GM18951 (cell line): ENCODE results near the gene RPTOR.

Experiments used
- POLR2A ChIP-seq: IDR thresholded peaks from 4 replicates; pipeline ENCODE4 v1.6.1; 2011; ENCODE audit warnings: mild to moderate bottlenecking; ENCODE audit not compliant: insufficient read length, insufficient read depth; ENCODE audit errors: extremely low read depth
- in situ Hi-C: fragments of 300-500 bp; cut with MboI; formaldehyde crosslinking; loops from one replicate; pipeline ENCODE4 v1.12.0; 2022; ENCODE audit warnings: low sequenced_read_pairs, mixed read lengths, inconsistent platforms; ENCODE audit not compliant: unreplicated experiment

The RPTOR gene

GRCh38 chr17:80546267-80546666, 1.6 kb downstream of the RPTOR start:
- in situ Hi-C loops: no loop called here
- TF ChIP-seq POLR2A: no peak

- no peak for TF ChIP-seq POLR2A
- in situ Hi-C loops: no loop called here
Measured at GRCh38 chr17:80552523-80552922, 7.9 kb downstream of the RPTOR start.

DNA sequence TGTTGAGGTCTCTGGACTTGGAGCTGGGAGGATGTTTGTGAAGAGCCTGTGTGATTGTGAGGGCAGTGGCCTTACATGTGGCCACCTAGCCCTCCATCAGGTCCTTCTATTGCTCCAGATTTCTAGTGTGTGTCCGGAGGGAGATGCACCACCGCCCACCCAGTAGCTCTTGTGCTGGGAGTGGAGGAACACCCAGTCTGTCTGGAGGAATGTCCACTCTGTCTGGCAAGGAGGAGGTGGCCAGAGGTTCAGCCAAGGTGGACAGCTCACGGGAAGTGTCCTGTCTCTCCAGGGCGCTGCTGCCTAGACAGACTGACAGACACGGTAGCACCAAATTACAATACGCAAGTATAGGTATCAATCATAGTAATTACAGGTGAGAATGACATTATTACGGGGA, 10.6 kb downstream of the RPTOR start:
- TF ChIP-seq POLR2A: no peak
- in situ Hi-C loops: no loop called here

DNA sequence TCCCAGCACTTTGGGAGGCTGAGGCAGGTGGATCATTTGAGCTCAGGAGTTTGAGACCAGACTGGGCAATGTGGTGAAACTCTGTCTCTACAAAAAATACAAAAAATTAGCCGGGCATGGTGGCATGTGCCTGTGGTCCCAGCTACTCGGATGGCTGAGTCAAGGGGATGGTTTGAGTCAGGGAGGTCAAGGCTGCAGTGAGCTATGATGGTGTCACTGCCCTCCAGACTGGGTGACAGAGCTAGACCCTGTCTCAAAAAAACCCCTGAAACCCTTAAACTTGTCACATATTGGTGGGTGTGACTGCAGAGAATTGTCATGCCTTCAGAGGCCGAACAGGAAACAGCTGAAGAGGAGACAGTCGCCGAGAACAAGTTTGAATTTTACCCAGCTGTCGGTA, 13.4 kb downstream of the RPTOR start:
- in situ Hi-C loops: no loop called here
- no peak for TF ChIP-seq POLR2A

DNA sequence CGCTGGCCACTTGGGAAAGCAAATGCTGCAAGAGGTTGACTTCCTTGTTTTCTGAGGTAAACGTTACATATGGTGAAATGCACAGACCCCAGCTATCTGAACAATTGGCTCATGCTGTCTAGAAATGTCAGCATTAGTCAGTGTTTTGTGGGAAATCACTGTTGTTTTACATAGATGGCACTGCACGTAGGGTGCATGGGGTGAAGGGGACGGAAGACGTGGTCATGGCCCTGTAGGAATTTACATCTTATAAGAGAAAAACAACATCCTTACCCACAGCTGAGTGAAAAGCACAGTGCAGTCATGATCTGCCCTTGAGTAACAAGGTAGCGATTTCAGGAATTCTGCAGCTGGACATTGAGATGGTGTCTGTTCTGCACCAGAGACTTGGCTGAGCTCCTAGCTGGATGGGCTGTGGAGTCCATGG, 15.2 kb downstream of the RPTOR start:
- no peak for TF ChIP-seq POLR2A
- in situ Hi-C loops: no loop called here

DNA sequence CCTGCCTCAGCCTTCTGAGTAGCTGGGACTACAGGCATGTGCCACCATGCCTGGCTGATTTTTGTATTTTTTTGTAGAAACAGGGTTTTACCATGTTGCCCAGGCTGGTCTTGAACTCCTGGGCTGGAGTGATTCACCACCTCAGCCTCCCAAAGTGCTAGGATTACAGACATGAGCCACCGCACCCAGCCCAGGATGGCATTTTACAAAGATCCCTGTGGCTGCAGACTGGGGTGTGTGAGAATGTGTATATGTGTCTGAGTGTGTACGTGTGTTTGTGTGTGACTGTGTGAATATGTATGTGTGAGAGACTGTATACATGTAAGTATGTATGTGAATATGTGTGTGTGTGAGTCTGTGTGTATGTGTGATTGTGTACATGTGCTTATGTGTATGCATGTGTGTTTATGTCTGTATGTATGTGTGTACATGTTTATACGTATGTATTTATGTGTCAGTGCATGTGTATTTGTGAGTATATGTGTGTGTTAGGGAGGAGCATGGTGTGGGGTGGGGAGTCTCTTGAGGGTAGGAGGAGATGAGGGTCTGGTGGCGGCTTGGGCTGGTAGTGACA, 17.0 kb downstream of the RPTOR start:
- in situ Hi-C loops: no loop called here
- TF ChIP-seq POLR2A: no peak

DNA sequence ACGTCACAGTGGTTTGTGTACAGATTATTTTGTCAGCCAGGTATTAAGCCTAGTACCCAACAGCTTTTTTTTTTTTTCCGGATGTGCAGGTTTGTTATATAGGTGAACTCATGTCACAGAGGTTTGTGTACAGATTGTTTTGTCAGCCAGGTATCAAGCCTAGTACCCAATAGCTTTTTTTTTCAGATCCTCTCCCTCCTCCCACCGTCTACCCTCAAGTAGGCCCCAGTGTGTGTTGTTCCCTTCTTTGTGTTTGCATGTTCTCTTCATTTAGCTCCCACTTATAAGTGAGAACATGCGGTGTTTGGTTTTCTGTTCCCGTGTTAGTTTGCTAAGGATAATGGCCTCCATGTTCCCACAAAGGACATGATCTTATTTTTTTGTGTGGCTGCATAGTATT, 19.9 kb downstream of the RPTOR start:
- in situ Hi-C loops: no loop called here
- no peak for TF ChIP-seq POLR2A

- in situ Hi-C loops: no loop called here
- no peak for TF ChIP-seq POLR2A
Measured at GRCh38 chr17:80565343-80566053, 20.9 kb downstream of the RPTOR start.

- no peak for TF ChIP-seq POLR2A
- in situ Hi-C loops: no loop called here
Measured at GRCh38 chr17:80566054-80566400, 21.4 kb downstream of the RPTOR start.

DNA sequence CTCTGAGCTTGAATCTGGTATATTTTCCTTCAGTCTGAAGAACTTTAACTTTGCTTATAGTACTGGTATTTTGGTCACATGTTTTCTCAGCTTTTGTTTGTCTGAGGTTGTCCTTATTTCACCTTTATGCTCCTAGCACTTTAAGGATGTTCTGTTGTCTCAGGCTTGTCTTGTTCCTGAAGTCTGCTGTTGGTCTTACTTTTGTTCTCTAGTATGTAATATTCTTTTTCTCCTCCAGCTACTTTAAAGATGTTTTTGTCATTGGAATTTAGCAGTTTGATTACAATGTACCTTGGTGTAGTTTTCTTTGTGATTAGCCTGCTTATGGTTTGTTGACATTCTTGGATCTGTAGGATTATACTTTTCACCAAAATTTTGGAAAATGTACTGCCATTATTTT, 23.6 kb downstream of the RPTOR start:
- no peak for TF ChIP-seq POLR2A
- in situ Hi-C loops: no loop called here

GRCh38 chr17:80569924-80570323, 25.3 kb downstream of the RPTOR start:
- in situ Hi-C loops: no loop called here
- TF ChIP-seq POLR2A: no peak

GRCh38 chr17:80573701-80574100, 29.1 kb downstream of the RPTOR start:
- no peak for TF ChIP-seq POLR2A
- in situ Hi-C loops: no loop called here

GRCh38 chr17:80574496-80574895, 29.9 kb downstream of the RPTOR start:
- no peak for TF ChIP-seq POLR2A
- in situ Hi-C loops: no loop called here

GRCh38 chr17:80575057-80575875, 30.6 kb downstream of the RPTOR start:
- TF ChIP-seq POLR2A: no peak
- in situ Hi-C loops: no loop called here
